Mucosa of rectum (tissue), 2 donors: Measurements from ENCODE around the gene MRPS5.
A peak's percentile ranks its signal among the peaks of the same experiment; 100 is the strongest.

Experiments used
- H3K27ac ChIP-seq, 2 donors: one replicate each; pipeline ENCODE4 v1.7.0; 2013; ENCODE audit warnings: inconsistent platforms in 2 of 2, low read depth in 2 of 2, low read length in 2 of 2
- H3K27me3 ChIP-seq, 2 donors: one replicate each; pipeline ENCODE4 v1.7.0; 2013; ENCODE audit warnings: low read length in 2 of 2; ENCODE audit not compliant: control insufficient read depth in 2 of 2, insufficient read depth in 2 of 2
- H3K36me3 ChIP-seq, 2 donors: one replicate each; pipeline ENCODE4 v1.7.0; 2013; ENCODE audit warnings: low read length in 2 of 2; ENCODE audit not compliant: control insufficient read depth in 2 of 2, insufficient read depth in 2 of 2
- H3K4me1 ChIP-seq, 2 donors: one replicate each; pipeline ENCODE4 v1.7.0; 2013; ENCODE audit warnings: low read length in 2 of 2, mild to moderate bottlenecking in 1 of 2; ENCODE audit not compliant: control insufficient read depth in 2 of 2, insufficient read depth in 2 of 2
- H3K4me3 ChIP-seq, 2 donors: one replicate each; pipeline ENCODE4 v1.7.0; 2013; ENCODE audit warnings: low read length in 2 of 2
- H3K9ac ChIP-seq, 2 donors: one replicate each; pipeline ENCODE4 v1.7.0; 2013; ENCODE audit warnings: low read length in 2 of 2, low read depth in 1 of 2, mild to moderate bottlenecking in 1 of 2
- H3K9me3 ChIP-seq, 2 donors: one replicate each; pipeline ENCODE4 v1.7.0; 2013; ENCODE audit warnings: low read length in 2 of 2; ENCODE audit not compliant: control insufficient read depth in 2 of 2
- donor health status: healthy.
- donor health status: Normal muscosa, but diverticular disease.

The MRPS5 gene

DNA sequence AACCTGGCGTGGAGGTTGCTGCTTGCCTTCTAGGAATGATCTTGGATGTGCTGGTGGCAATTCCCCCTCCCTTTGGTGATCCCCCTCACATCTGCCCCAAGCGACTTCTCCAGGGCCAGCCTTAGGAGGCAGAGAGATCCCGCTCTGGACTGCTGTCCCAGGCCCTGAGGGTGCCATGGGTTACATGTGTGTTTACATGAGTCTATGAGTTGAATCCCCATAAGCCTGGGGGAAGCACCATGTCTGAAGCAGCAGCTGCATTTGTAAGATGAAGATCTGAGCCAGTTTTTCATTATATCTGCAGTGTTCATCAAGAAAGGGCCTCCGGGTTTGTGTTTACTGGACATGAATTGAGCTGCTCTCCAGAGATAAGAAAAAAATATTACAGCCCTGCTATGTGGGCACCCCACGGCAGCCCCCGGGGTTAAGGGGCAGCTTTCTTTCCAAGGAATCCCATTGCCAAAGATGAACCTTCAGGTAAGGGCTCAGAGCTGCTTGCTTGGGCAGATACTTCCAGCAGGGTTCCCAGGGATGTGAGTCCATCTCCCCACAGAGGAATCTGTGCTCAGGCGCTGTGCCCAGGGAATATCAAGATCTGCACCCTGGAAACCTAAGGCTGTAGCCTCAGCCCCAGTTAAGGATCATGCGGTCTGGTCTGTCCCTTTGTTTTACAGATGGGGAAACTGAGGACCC is 46.0 kb downstream of the MRPS5 start:
- no peaks in the 10 kb centered on the region for H3K36me3 ChIP-seq
- no peaks in the 10 kb centered on the region for H3K4me1 ChIP-seq
- no peak overlapping the region for H3K9ac ChIP-seq
- H3K27ac ChIP-seq, result no peak overlapping the region
- peaks cover 3 to 5% of the 10 kb centered on the region in 2 donors for H3K27me3 ChIP-seq
- no peak overlapping the region for H3K4me3 ChIP-seq
- H3K9me3 ChIP-seq, result no peaks in the 10 kb centered on the region

GRCh38 chr2:95074663-95075439 is 46.8 kb downstream of the MRPS5 start:
- Histone ChIP-seq H3K27me3 (peaks cover 3 to 5% of the 10 kb centered on the region in 2 donors), H3K9ac (no peak overlapping the region), H3K4me1 (no peaks in the 10 kb centered on the region), H3K4me3 (no peak overlapping the region), H3K27ac (peak overlapping the region in 1 of 2 donors; percentile 56), H3K36me3 (no peaks in the 10 kb centered on the region), H3K9me3 (no peaks in the 10 kb centered on the region)

DNA sequence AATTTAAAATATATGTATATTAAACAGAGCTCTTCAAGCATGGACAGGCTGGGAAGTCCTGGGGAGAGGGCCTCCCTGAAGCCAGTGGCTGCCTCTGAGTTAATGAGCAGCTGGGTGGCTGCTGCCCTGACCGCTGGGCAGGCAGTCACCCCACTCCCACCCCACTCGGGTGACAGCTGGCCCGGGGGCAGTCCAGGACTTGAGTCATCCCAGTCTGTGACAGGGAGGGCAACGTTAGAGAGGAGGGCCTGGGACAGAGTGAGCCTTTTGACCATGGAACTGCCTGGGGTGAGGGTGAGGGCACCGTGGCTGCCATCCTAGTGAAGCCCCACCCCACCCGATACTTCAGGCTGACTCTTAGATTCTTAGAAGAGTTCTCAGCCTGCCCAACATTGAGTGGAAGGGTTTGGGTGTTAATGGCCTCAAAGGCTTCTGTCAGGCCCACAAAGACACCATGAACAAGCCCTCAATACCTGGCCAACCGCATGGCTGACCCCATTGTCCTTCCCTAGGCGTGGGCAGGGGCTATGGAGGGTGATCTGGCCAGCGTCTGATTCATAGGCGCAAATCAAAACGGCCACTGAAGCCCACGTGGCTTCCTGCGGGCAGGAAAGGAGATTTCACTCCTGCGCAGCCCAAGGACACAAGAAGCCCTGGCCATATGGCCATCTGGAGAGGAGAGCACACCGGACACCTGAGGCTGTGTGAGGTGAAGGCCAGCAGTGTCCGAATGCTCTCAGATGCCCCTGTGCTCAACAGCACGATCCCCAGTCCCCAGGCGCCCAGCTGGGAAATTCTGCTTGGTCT is 47.5 kb downstream of the MRPS5 start:
- Histone ChIP-seq H3K36me3 (no peaks in the 10 kb centered on the region), H3K4me1 (no peaks in the 10 kb centered on the region), H3K4me3 (no peak overlapping the region), H3K27ac (peak overlapping the region in 1 of 2 donors; percentile 56), H3K9ac (no peak overlapping the region), H3K9me3 (no peaks in the 10 kb centered on the region), H3K27me3 (peaks cover 3 to 5% of the 10 kb centered on the region in 2 donors)

- Histone ChIP-seq H3K4me3 (no peak overlapping the region), H3K27me3 (peaks cover 2 to 4% of the 10 kb centered on the region in 2 donors), H3K9ac (no peak overlapping the region), H3K9me3 (no peaks in the 10 kb centered on the region), H3K4me1 (no peaks in the 10 kb centered on the region), H3K36me3 (no peaks in the 10 kb centered on the region), H3K27ac (no peak overlapping the region)
Observed at GRCh38 chr2:95072424-95072823, 49.2 kb downstream of the MRPS5 start.

DNA sequence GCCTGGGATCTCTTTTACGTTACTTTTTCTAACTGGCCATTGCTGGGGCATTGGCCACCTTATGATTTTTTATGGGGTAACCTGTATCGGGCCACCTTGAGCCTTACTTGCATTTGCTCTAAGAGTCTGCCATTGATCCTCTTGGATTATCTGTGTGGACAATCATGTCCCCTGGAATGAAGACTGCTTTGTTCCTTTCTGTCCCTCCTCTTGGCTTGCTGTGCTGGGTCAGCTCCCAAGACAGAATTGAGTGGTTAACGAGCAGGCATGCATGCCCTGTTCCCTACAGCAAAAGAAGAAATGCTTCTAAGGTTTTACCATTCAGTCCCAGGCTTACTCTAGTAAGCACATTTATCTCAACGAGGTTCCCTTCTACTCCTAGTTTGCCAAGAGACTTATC is 49.8 kb downstream of the MRPS5 start:
- no peak overlapping the region for H3K4me3 ChIP-seq
- H3K4me1 ChIP-seq, result no peaks in the 10 kb centered on the region
- peaks cover 0 to 4% of the 10 kb centered on the region in 2 donors for H3K27me3 ChIP-seq
- no peaks in the 10 kb centered on the region for H3K9me3 ChIP-seq
- no peak overlapping the region for H3K27ac ChIP-seq
- H3K9ac ChIP-seq, result no peak overlapping the region
- no peaks in the 10 kb centered on the region for H3K36me3 ChIP-seq

DNA sequence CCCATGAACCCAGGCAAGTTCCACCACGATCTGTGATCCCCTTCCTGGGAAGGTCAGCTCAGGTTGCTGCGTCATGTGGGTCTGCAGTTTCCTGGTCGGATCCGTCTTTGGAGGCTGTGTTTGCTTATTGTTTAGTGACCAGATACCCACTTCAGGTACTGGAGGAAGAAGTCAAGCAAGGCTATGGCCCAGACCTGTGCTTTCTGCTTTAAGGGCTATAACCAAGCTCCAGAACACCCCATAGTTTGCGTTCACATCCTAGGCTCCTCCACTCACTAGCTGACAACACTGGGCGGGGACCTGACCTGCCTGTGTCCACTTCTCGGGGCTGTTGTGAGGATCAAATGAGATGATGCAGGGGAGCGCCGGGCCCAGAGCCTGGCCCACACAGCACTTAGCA is 52.1 kb downstream of the MRPS5 start:
- Histone ChIP-seq H3K4me3 (no peak overlapping the region), H3K27me3 (peaks cover 0 to 3% of the 10 kb centered on the region in 2 donors), H3K9me3 (no peaks in the 10 kb centered on the region), H3K36me3 (no peaks in the 10 kb centered on the region), H3K9ac (no peak overlapping the region), H3K27ac (no peak overlapping the region), H3K4me1 (no peaks in the 10 kb centered on the region)

- no peaks in the 10 kb centered on the region for H3K9me3 ChIP-seq
- no peaks in the 10 kb centered on the region for H3K36me3 ChIP-seq
- no peak overlapping the region for H3K4me3 ChIP-seq
- no peak overlapping the region for H3K9ac ChIP-seq
- no peak overlapping the region for H3K27ac ChIP-seq
- H3K27me3 ChIP-seq, result no peaks in the 10 kb centered on the region
- H3K4me1 ChIP-seq, result no peaks in the 10 kb centered on the region
Observed at GRCh38 chr2:95068256-95068655, 53.4 kb downstream of the MRPS5 start.

DNA sequence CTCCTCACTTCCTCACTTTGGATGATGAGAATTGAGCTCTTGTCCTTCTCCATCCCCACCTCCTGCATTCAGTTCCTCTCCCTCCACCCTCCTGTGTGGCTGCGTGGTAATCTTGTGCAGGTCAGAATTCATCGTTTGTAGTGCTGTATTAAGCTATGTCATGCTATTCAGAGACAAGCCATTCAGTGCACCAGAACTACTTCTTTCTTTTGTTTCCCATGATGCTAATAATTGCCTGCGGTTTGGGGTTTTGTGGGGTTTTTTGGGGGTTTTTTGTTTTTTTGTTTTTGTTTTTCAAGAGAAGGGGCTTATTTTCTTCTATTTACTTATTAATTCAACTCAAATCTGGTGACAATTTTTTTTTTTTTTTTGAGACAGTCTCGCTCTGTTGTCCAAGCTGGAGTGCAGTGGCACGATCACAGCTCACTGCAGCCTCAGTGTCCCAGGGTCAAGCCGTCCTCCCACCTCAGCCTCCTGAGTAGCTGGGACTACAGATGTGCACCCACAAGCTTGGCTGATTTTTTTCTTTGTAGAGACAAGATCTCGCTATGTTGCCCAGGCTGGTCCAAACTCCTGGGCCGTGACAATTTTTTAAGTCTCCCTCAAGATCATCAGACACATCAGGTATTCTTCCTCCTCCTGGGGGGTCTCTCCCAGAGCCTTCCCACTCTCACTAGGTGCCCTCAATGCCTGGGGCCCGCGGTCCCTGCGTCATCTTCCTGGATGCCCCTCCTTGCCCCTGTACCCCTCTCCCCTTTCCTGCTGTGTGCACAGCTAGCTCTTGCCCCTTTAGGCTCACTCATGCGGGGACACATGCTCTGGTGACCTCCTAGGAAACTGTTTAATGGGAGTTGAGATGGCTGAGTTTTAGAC is 58.3 kb downstream of the MRPS5 start:
- Histone ChIP-seq H3K27ac (no peak overlapping the region), H3K36me3 (no peaks in the 10 kb centered on the region), H3K9me3 (no peaks in the 10 kb centered on the region), H3K4me3 (no peak overlapping the region), H3K4me1 (no peaks in the 10 kb centered on the region), H3K9ac (no peak overlapping the region), H3K27me3 (no peaks in the 10 kb centered on the region)

DNA sequence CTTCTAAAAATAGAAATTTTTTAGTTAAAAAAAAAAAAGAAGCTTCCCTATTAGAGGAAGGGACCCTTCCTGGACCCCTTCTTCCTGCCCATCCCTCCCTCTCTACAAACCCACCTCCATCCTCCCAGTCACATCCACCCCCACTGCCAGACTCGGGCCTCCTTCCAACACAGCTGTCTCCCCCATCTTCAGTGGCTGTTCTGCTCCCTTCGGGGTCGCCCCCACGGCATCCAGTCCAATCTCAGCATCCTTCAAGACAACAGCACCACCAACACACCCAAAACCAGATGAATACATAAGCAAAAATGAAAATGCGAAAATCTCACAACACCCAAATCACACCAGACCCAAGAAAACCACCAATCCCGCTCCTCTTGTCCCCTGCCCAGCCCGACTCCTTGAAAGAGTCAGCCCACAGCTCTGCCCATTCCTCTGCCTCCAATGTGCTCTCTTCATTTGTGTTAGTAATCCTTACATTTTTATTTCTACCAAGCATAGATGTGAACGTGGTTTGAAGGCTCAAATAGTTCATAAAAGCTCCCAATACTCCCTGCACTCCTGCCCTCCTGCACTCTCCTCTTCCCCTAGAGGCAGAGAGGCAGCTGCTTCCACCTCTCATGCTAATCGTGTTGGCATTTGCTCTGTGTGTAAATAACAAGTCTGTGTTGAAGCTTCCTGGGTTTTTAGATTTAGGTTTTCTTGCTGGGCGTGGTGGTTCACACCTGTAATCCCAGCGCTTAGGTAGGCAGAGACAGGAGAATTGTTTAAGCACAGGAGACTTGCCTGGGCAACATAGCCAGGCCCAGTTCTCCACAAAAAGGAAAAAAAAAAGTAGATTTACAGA is 59.1 kb downstream of the MRPS5 start:
- H3K9me3 ChIP-seq, result no peaks in the 10 kb centered on the region
- no peak overlapping the region for H3K4me3 ChIP-seq
- no peaks in the 10 kb centered on the region for H3K36me3 ChIP-seq
- H3K9ac ChIP-seq, result no peak overlapping the region
- no peaks in the 10 kb centered on the region for H3K27me3 ChIP-seq
- H3K4me1 ChIP-seq, result no peaks in the 10 kb centered on the region
- no peak overlapping the region for H3K27ac ChIP-seq
